ENCODE data around the gene MON1A.

Gene MON1A

DNA sequence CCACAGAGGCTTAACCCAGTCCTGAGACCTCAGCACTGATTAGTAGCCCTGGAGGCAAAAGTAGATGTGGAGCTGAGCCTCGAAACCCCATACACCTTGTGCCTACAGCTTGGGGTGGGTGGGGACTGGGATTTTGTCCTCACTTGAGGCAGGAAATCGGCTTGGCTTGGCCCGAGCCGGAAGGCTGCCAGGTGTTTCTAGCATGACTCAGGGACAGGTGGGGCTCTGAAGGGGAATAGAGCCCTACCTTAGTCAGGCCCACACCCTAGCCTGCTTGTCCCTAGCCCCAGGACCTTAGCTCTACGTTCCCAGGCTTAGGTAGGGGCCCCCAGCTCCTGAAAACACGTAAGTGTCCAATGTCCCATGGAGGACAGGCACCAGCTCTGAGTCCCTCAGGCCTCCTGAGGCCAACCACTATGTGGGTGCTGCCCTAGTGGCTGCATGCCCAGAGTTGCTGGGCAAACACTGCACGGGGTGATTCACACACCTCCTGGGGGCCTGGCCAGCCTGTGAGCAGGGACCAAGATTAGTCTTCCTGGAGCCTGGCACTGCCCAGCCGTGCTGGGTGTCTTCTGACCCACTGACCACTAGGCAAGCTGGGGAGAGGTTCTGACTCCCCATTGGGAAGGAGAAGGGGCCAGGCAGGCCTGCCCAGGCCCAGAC, 29.0 kb downstream of the MON1A start:
- Histone ChIP-seq H3K36me3 (ENCODE audit: insufficient read depth) (no peaks in the 10 kb centered on the region), H2AFZ (ENCODE audit: low read depth) (no peak overlapping the region), H3K9ac (no peak overlapping the region), H3K4me1 (ENCODE audit: low read depth, poor library complexity, severe bottlenecking) (peaks cover 13% of the 10 kb centered on the region), H3K27me3 (ENCODE audit: insufficient read depth, low read depth) (no peaks in the 10 kb centered on the region), H3K27ac (no peak overlapping the region), H4K20me1 (ENCODE audit: insufficient read depth) (no peaks in the 10 kb centered on the region), H3K4me2 (no peak overlapping the region), H3K79me2 (ENCODE audit: insufficient read depth, low read depth) (no peaks in the 10 kb centered on the region), H3K4me3 (IDR thresholded peaks at IDR 0.05; ENCODE audit: insufficient read depth, low read depth, low read length) (no peak overlapping the region)
- TF ChIP-seq, protein P1, sequence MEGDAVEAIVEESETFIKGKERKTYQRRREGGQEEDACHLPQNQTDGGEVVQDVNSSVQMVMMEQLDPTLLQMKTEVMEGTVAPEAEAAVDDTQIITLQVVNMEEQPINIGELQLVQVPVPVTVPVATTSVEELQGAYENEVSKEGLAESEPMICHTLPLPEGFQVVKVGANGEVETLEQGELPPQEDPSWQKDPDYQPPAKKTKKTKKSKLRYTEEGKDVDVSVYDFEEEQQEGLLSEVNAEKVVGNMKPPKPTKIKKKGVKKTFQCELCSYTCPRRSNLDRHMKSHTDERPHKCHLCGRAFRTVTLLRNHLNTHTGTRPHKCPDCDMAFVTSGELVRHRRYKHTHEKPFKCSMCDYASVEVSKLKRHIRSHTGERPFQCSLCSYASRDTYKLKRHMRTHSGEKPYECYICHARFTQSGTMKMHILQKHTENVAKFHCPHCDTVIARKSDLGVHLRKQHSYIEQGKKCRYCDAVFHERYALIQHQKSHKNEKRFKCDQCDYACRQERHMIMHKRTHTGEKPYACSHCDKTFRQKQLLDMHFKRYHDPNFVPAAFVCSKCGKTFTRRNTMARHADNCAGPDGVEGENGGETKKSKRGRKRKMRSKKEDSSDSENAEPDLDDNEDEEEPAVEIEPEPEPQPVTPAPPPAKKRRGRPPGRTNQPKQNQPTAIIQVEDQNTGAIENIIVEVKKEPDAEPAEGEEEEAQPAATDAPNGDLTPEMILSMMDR (conservative IDR thresholded peaks at IDR 0.05; ENCODE audit: low read depth, low read length), result no peak

DNA sequence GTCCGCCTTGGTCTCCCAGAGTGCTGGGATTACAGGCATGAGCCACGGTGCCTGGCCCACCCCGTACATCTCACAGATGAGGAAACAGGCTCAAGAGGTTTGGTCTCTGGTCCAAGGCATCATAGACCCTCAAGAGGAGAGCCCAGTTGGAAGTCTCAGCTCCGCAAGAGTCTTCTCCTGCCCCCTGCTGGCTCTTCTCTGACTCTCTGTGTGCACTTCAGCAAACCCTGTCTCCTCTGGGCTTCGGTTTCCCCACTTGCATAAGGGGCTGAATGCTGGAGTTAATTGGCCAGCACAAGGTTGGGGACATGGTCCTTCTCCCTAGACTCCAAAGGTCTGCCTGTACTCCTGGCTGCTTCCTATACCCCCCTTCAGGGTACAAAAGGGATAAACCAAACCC, 29.8 kb downstream of the MON1A start:
- Histone ChIP-seq H3K4me1 (ENCODE audit: low read depth, poor library complexity, severe bottlenecking) (peaks cover 13% of the 10 kb centered on the region), H3K36me3 (ENCODE audit: insufficient read depth) (no peaks in the 10 kb centered on the region), H3K27ac (no peak overlapping the region), H3K4me2 (no peak overlapping the region), H4K20me1 (ENCODE audit: insufficient read depth) (no peaks in the 10 kb centered on the region), H3K27me3 (ENCODE audit: insufficient read depth, low read depth) (no peaks in the 10 kb centered on the region), H2AFZ (ENCODE audit: low read depth) (no peak overlapping the region), H3K4me3 (IDR thresholded peaks at IDR 0.05; ENCODE audit: insufficient read depth, low read depth, low read length) (no peak overlapping the region), H3K9ac (no peak overlapping the region), H3K79me2 (ENCODE audit: insufficient read depth, low read depth) (no peaks in the 10 kb centered on the region)
- TF ChIP-seq, protein P1 (conservative IDR thresholded peaks at IDR 0.05; ENCODE audit: low read depth, low read length), result no peak

DNA sequence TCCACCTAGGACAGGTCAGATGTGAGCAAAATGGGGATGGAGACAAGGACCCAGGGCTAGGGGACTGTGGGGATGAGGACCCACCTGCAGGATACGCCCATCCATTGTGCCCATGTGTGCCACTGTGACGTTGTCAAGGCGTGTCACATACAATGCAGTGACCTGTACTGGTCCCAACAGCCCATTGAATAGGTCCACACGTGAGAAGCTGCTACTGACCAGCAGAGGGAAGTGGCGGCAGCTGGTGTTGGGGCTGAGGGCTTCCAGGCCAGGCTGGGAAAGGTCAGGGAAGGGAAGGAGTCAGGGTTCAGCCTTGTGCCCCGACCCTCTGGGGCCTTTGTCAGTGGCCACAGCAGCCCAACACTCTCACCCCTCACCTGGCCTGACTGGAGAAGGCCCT, 30.6 kb downstream of the MON1A start:
- Histone ChIP-seq H3K27me3 (ENCODE audit: insufficient read depth, low read depth) (no peaks in the 10 kb centered on the region), H3K36me3 (ENCODE audit: insufficient read depth) (no peaks in the 10 kb centered on the region), H3K4me3 (IDR thresholded peaks at IDR 0.05; ENCODE audit: insufficient read depth, low read depth, low read length) (no peak overlapping the region), H2AFZ (ENCODE audit: low read depth) (no peak overlapping the region), H4K20me1 (ENCODE audit: insufficient read depth) (no peaks in the 10 kb centered on the region), H3K4me1 (ENCODE audit: low read depth, poor library complexity, severe bottlenecking) (peaks cover 13% of the 10 kb centered on the region), H3K79me2 (ENCODE audit: insufficient read depth, low read depth) (no peaks in the 10 kb centered on the region), H3K4me2 (no peak overlapping the region), H3K9ac (no peak overlapping the region), H3K27ac (no peak overlapping the region)
- TF ChIP-seq, protein P1 (conservative IDR thresholded peaks at IDR 0.05; ENCODE audit: low read depth, low read length), result no peak

DNA sequence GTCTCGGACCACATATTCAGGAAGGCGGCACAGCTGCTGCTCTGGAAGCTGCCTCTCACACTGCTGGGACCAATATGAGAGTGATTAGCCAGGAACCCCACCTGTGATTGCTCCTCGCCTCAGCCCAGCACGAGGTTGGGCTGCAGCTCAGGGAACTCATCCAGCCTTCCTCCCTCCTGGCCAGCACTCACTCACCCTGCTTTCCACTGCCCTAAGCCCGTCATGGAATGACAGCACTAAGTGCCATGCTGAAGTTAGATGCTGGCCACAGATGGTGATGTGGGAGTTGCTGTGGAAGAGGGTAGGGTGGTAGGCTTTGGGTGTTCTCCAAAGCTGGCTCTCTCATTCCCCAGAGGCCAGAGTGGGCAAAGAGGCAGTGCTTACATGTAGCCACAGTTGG, 33.3 kb downstream of the MON1A start:
- TF ChIP-seq, protein P1 (conservative IDR thresholded peaks at IDR 0.05; ENCODE audit: low read depth, low read length), result no peak
- no peak overlapping the region for H3K9ac ChIP-seq
- no peaks in the 10 kb centered on the region for H3K27me3 ChIP-seq (ENCODE audit: insufficient read depth, low read depth)
- H2AFZ ChIP-seq (ENCODE audit: low read depth), result no peak overlapping the region
- H3K36me3 ChIP-seq (ENCODE audit: insufficient read depth), result no peaks in the 10 kb centered on the region
- no peaks in the 10 kb centered on the region for H4K20me1 ChIP-seq (ENCODE audit: insufficient read depth)
- no peak overlapping the region for H3K4me2 ChIP-seq
- H3K27ac ChIP-seq, result no peak overlapping the region
- no peak overlapping the region for H3K4me3 ChIP-seq (IDR thresholded peaks at IDR 0.05; ENCODE audit: insufficient read depth, low read depth, low read length)
- no peaks in the 10 kb centered on the region for H3K79me2 ChIP-seq (ENCODE audit: insufficient read depth, low read depth)
- H3K4me1 ChIP-seq (ENCODE audit: low read depth, poor library complexity, severe bottlenecking), result peaks cover 3% of the 10 kb centered on the region

All from KMS-11 (cell line).